ENCODE results near the gene AKAP13.

- TF ChIP-seq CTCF (IDR thresholded peaks at IDR 0.05) (no peak), POLR2A (IDR thresholded peaks at IDR 0.05) (no peak)
These were observed 152.3 kb downstream of the AKAP13 start for GRCh38 chr15:85532689-85533088.

All from testis (tissue), 2 donors.